ENCODE data around the gene HSPB9. TPM values are rescaled to one million over a fixed set of nuclear protein-coding genes. Genes with fewer than 3 reads are reported as not detected.

HSPB9 gene
- total and polyA plus RNA-seq, 8 donors, result 0.40 to 1.6 (median 0.69) TPM

DNA sequence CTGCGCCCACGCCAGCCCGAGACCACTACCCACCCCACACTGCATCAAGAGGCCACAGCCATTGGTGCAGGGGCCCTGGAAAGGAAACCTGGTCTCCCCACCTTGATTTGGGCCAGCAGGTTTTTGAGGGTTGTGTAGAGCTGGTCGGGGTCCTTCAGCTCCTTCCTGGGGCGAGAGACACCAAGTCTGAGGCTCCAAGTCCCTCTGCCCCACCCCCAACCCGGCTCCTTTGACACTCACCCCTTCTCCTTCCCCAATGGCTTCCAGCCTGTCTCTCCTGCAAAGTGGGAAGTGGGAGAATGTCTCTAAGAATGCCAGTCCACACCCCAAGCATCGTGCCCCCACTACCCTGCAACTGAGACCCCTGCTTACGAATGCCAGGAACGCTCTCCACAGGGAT is 8.5 kb upstream of the HSPB9 start:
- no peak overlapping the region for H3K27ac ChIP-seq
- H3K27me3 ChIP-seq, result no peaks in the 10 kb centered on the region
- no peak overlapping the region for H3K4me3 ChIP-seq
- H3K4me1 ChIP-seq, result peaks cover 6 to 21% (median 15%) of the 10 kb centered on the region in 3 donors
- TF ChIP-seq, protein P1, sequence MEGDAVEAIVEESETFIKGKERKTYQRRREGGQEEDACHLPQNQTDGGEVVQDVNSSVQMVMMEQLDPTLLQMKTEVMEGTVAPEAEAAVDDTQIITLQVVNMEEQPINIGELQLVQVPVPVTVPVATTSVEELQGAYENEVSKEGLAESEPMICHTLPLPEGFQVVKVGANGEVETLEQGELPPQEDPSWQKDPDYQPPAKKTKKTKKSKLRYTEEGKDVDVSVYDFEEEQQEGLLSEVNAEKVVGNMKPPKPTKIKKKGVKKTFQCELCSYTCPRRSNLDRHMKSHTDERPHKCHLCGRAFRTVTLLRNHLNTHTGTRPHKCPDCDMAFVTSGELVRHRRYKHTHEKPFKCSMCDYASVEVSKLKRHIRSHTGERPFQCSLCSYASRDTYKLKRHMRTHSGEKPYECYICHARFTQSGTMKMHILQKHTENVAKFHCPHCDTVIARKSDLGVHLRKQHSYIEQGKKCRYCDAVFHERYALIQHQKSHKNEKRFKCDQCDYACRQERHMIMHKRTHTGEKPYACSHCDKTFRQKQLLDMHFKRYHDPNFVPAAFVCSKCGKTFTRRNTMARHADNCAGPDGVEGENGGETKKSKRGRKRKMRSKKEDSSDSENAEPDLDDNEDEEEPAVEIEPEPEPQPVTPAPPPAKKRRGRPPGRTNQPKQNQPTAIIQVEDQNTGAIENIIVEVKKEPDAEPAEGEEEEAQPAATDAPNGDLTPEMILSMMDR (IDR thresholded peaks at IDR 0.05), result no peak
- no peak for DNase-seq
- no peak for FAIRE-seq
- WGBS, 2 donors, result 91 to 94% methylated on average over 9 of the region's 9 CpGs
- intact Hi-C loops (cut with DNase I), result loop anchor here in 2 of 3 donors (5.0 to 10.0 kb wide), 3 partner anchors 89 to 152 kb away; partner anchors contain the start of genes CNP (in 1 of the 2) and NKIRAS2 (in 1 of the 2)
- ATAC-seq, result no peak
- peaks cover 0 to 4% (median 0%) of the 10 kb centered on the region in 3 donors for H3K36me3 ChIP-seq
- H3K9me3 ChIP-seq, result no peaks in the 10 kb centered on the region

DNA sequence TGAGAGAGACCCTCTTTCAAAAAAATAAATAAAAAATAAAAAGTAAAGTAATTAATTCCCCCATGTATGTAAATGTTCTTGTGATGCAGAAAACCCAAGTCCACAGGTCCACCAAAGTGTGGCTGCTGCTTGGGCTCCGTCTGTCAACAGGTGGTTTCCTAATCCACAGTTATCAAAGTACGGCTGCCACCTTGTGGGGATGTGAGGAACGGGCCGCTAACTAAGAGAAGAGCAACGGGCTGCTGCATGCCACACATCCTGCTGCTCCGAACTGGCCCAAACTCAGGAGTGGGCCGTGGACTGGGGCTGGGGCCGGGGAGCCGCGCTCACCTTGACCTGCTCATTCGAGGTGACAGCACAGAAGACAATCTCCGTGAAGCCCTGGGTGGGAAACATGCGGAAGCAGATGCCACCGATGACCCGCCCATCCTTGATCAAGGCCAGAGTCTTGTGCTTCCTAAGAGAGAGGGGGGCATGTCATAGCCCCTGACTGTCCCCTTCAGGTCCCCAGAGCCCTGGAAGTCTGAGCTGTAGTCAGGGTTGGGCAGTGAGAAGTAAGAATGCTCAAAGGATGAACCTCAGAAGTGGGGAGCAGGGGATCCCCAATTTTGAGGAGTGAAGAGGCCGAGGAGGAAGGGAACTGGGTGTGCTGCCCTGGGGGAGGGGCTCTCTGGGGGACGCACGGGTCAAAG is 5.8 kb upstream of the HSPB9 start:
- DNase-seq (peak; percentile 77 to 91 (median 84)), ATAC-seq (peak; percentile 41 to 64 (median 60)), FAIRE-seq (no peak)
- H3K36me3 ChIP-seq, result peaks cover 0 to 4% (median 0%) of the 10 kb centered on the region in 3 donors
- WGBS, 2 donors, result 24 to 26% methylated on average over 18 of the region's 18 CpGs
- TF ChIP-seq, protein P1 (IDR thresholded peaks at IDR 0.05), result peak; percentile 49 to 81 (median 65)
- H3K9me3 ChIP-seq, result no peaks in the 10 kb centered on the region
- no peak overlapping the region for H3K27ac ChIP-seq
- intact Hi-C loops (cut with DNase I), result loop anchor here in 2 of 3 donors (5.0 to 10.0 kb wide), 3 partner anchors 92 to 152 kb away; partner anchors contain the start of genes NKIRAS2 (in 2 of the 2) and CNP (in 1 of the 2)
- no peak overlapping the region for H3K4me3 ChIP-seq
- peaks cover 12 to 23% (median 17%) of the 10 kb centered on the region in 3 donors for H3K4me1 ChIP-seq
- H3K27me3 ChIP-seq, result no peaks in the 10 kb centered on the region

DNA sequence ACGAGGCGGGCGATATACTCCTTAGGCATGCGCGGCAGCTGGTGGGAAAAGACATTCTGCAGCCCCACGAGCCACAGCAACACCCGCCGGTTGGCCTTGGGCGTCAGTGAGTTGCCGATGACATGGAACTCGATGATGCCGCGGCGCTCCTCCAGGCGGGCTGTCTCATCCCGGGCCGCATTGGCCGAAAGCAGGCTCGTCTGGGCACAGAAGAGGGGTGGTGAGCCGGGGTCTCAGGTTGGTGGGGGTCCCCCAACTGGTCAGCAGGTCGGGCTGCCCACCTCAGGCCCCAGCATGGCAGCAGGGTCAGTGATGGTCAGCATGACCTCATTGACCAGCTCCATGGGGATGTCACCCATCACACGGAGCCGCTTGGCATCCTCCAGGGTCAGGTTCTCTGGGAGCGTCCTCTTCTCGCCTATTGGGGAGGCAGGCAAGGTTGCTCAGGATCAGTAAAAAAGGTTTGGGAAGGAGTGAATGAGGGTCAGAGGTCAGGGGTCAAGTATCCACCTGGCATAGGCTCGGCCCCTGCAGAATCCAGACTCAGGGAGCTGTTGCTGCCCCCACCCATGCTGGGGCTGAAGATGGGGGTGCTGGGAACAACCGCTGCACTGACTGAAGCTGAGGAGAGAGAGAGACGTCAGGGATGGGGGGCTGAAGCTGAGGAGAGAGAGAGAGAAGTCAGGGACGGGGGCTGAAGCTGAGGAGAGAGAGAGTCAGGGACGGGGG is 5.0 kb upstream of the HSPB9 start:
- peaks cover 15 to 24% (median 21%) of the 10 kb centered on the region in 3 donors for H3K4me1 ChIP-seq
- no peaks in the 10 kb centered on the region for H3K9me3 ChIP-seq
- no peaks in the 10 kb centered on the region for H3K27me3 ChIP-seq
- WGBS, 2 donors, result 78 to 86% methylated on average over 30 of the region's 30 CpGs
- H3K36me3 ChIP-seq, result peaks cover 0 to 4% (median 0%) of the 10 kb centered on the region in 3 donors
- TF ChIP-seq, protein P1 (IDR thresholded peaks at IDR 0.05), result no peak
- no peak for ATAC-seq
- no peak for FAIRE-seq
- H3K4me3 ChIP-seq, result no peak overlapping the region
- no peak overlapping the region for H3K27ac ChIP-seq
- intact Hi-C loops (cut with DNase I), result loop anchor here in 2 of 3 donors (5.0 to 10.0 kb wide), 3 partner anchors 93 to 153 kb away; partner anchors contain the start of genes NKIRAS2 (in 2 of the 2) and CNP (in 1 of the 2)
- DNase-seq, result peak in 1 of 6 donors; percentile 47

DNA sequence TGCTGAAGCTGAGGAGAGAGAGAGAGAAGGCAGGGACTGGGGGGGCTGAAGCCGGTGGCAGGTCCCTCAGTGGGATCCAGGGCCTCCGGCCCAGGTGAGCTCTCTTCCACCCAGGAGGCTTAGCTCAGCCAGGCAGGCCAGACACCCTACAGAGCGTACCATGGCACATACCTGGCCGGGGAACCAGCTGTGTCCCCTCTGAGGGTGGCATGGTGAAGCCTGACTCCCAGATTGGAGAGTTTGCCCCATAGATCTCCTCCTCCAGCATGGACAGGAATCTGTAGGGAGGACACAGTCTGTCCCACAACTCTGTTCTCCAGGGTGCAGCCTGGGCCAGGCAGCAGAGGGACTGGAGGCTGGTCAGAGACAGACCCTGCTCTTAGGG is 4.5 kb upstream of the HSPB9 start:
- no peaks in the 10 kb centered on the region for H3K27me3 ChIP-seq
- DNase-seq (no peak), FAIRE-seq (no peak), ATAC-seq (no peak)
- TF ChIP-seq, protein P1 (IDR thresholded peaks at IDR 0.05), result no peak
- no peak overlapping the region for H3K27ac ChIP-seq
- H3K4me3 ChIP-seq, result no peak overlapping the region
- H3K4me1 ChIP-seq, result peaks cover 11 to 19% (median 16%) of the 10 kb centered on the region in 3 donors
- peaks cover 0 to 4% (median 0%) of the 10 kb centered on the region in 3 donors for H3K36me3 ChIP-seq
- H3K9me3 ChIP-seq, result no peaks in the 10 kb centered on the region
- WGBS, 2 donors, result 89 to 91% methylated on average over 4 of the region's 4 CpGs
- intact Hi-C loops (cut with DNase I), result loop anchor here in 2 of 3 donors (5.0 to 10.0 kb wide), 3 partner anchors 93 to 153 kb away; partner anchors contain the start of genes NKIRAS2 (in 2 of the 2) and CNP (in 1 of the 2)
